Measurements from ENCODE around the gene DDX10.

GRCh38 chr11:108754901-108755625, 90.2 kb downstream of the DDX10 start:
- TF ChIP-seq CTCF (IDR thresholded peaks at IDR 0.05; ENCODE audit: low read depth, low read length, poor library complexity, severe bottlenecking) (no peak), EZH2phosphoT487 (IDR thresholded peaks at IDR 0.05; ENCODE audit: borderline replicate concordance, low read length) (no peak)

Measured in DOHH2 (cell line).